ENCODE measurements around the gene ZDHHC3.

The ZDHHC3 gene

DNA sequence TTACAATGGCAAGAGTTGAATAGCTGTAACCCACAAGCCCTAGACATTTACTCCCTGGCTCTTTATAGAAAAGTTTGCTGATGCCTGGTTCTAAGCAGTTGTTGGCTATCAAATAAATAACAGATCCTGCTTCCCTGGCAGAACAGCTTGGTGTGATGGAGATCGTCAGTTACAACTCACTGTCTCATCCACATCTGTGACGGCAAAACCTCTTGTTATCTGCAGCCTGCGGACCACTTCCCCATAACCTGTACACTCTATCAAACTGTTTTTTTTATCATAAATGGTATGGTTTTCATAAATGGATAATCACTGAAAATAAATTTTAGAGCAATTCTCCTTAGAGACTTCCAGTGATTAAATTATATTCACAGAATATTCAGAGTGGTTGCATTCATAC is 14.1 kb downstream of the ZDHHC3 start:
- Histone ChIP-seq H3K4me1 (ENCODE audit: low read length) (no peaks in the 10 kb centered on the region; the same call in 1 of the 2 replicates), H4K20me1 (ENCODE audit: insufficient read depth, low read length) (no peaks in the 10 kb centered on the region), H3K9me2 (replicated peaks; ENCODE audit: insufficient read depth, low read length) (no peaks in the 10 kb centered on the region), H3K79me2 (ENCODE audit: low read length) (peaks cover 35% of the 10 kb centered on the region), H3K27me3 (replicated peaks; ENCODE audit: insufficient read depth, low read length) (no peaks in the 10 kb centered on the region), H3K9me3 (replicated peaks; ENCODE audit: insufficient read depth, low read length) (no peaks in the 10 kb centered on the region), H3K36me3 (replicated peaks; ENCODE audit: insufficient read depth, low read length) (no peaks in the 10 kb centered on the region), H3F3A (ENCODE audit: insufficient read depth, low read length) (no peaks in the 10 kb centered on the region), H3K9ac (ENCODE audit: low read length) (no peak overlapping the region), H2AFZ (ENCODE audit: low read length) (no peak overlapping the region), H3K4me3 (ENCODE audit: low read length) (no peak overlapping the region), H3K27ac (ENCODE audit: low read length) (no peak overlapping the region), H3K4me2 (ENCODE audit: low read depth, low read length) (no peak overlapping the region)
- TF ChIP-seq EZH2phosphoT487 (IDR thresholded peaks at IDR 0.05; ENCODE audit: low read length) (no peak), CTCF (IDR thresholded peaks at IDR 0.05; ENCODE audit: low read length) (no peak), EZH2 (optimal IDR thresholded peaks at IDR 0.05; ENCODE audit: low read depth, low read length) (no peak)
- no peak for DNase-seq

DNA sequence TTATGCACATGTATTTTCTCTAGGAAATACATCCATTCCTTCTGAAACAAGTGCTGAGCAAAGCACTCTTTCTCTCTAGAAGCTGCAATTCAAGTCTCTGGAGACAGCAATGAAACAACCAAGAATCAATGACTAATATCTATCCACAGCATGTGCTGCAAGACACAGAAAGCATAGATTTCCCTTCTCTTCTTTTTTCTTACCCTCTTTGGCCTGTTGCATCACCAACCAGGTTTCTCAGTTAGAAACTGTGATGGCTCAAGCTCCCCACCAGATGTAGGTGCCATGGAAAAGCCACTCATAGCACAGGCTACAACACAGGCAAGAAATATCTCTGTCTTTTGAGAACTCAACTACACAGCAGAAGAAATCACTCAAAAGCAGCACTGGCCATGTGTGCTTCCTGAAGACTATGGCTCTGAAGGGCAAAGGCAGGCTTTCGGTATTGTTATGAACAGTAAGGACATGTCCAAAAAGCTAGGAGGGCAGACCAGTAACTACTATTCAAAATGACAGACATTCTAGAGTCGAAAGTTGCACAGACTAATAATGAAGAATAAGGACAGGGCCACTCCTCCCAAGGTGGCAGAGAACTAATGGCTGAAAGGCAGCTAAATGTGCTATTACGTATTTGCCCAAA is 15.5 kb downstream of the ZDHHC3 start:
- no peak overlapping the region for H3K27ac ChIP-seq (ENCODE audit: low read length)
- no peak overlapping the region for H3K9ac ChIP-seq (ENCODE audit: low read length)
- no peak overlapping the region for H3K4me2 ChIP-seq (ENCODE audit: low read depth, low read length)
- no peak for DNase-seq
- no peak overlapping the region for H3K4me3 ChIP-seq (ENCODE audit: low read length)
- H3K9me3 ChIP-seq (replicated peaks; ENCODE audit: insufficient read depth, low read length) = no peaks in the 10 kb centered on the region
- no peak overlapping the region for H2AFZ ChIP-seq (ENCODE audit: low read length)
- H3K4me1 ChIP-seq (ENCODE audit: low read length) = no peaks in the 10 kb centered on the region; the same call in 1 of the 2 replicates
- no peaks in the 10 kb centered on the region for H3F3A ChIP-seq (ENCODE audit: insufficient read depth, low read length)
- no peaks in the 10 kb centered on the region for H3K9me2 ChIP-seq (replicated peaks; ENCODE audit: insufficient read depth, low read length)
- peaks cover 25% of the 10 kb centered on the region for H3K79me2 ChIP-seq (ENCODE audit: low read length)
- H3K36me3 ChIP-seq (replicated peaks; ENCODE audit: insufficient read depth, low read length) = no peaks in the 10 kb centered on the region
- H3K27me3 ChIP-seq (replicated peaks; ENCODE audit: insufficient read depth, low read length) = no peaks in the 10 kb centered on the region
- TF ChIP-seq CTCF (IDR thresholded peaks at IDR 0.05; ENCODE audit: low read length) (no peak), EZH2 (optimal IDR thresholded peaks at IDR 0.05; ENCODE audit: low read depth, low read length) (no peak), EZH2phosphoT487 (IDR thresholded peaks at IDR 0.05; ENCODE audit: low read length) (no peak)
- H4K20me1 ChIP-seq (ENCODE audit: insufficient read depth, low read length) = no peaks in the 10 kb centered on the region

- no peak overlapping the region for H3K27ac ChIP-seq (ENCODE audit: low read length)
- no peaks in the 10 kb centered on the region for H3K36me3 ChIP-seq (replicated peaks; ENCODE audit: insufficient read depth, low read length)
- TF ChIP-seq CTCF (IDR thresholded peaks at IDR 0.05; ENCODE audit: low read length) (no peak), EZH2phosphoT487 (IDR thresholded peaks at IDR 0.05; ENCODE audit: low read length) (no peak), EZH2 (optimal IDR thresholded peaks at IDR 0.05; ENCODE audit: low read depth, low read length) (no peak)
- H3K79me2 ChIP-seq (ENCODE audit: low read length) = peaks cover 8% of the 10 kb centered on the region
- no peaks in the 10 kb centered on the region for H3K27me3 ChIP-seq (replicated peaks; ENCODE audit: insufficient read depth, low read length)
- no peaks in the 10 kb centered on the region for H3K9me2 ChIP-seq (replicated peaks; ENCODE audit: insufficient read depth, low read length)
- H3F3A ChIP-seq (ENCODE audit: insufficient read depth, low read length) = no peaks in the 10 kb centered on the region
- no peak overlapping the region for H3K4me3 ChIP-seq (ENCODE audit: low read length)
- H3K4me2 ChIP-seq (ENCODE audit: low read depth, low read length) = no peak overlapping the region
- no peaks in the 10 kb centered on the region for H4K20me1 ChIP-seq (ENCODE audit: insufficient read depth, low read length)
- H3K4me1 ChIP-seq (ENCODE audit: low read length) = no peaks in the 10 kb centered on the region
- H3K9me3 ChIP-seq (replicated peaks; ENCODE audit: insufficient read depth, low read length) = no peaks in the 10 kb centered on the region
- no peak overlapping the region for H2AFZ ChIP-seq (ENCODE audit: low read length)
- no peak overlapping the region for H3K9ac ChIP-seq (ENCODE audit: low read length)
- DNase-seq = no peak
Measured at GRCh38 chr3:44958386-44958785, 17.6 kb downstream of the ZDHHC3 start.
